ENCODE results near the gene CSGALNACT2. TPM values are rescaled to one million over a fixed set of nuclear protein-coding genes. Genes with fewer than 3 reads are reported as not detected.

The CSGALNACT2 gene
- total RNA-seq, 4 donors from 2014 or later = 29.1 to 43.3 (median 34.7) TPM

DNA sequence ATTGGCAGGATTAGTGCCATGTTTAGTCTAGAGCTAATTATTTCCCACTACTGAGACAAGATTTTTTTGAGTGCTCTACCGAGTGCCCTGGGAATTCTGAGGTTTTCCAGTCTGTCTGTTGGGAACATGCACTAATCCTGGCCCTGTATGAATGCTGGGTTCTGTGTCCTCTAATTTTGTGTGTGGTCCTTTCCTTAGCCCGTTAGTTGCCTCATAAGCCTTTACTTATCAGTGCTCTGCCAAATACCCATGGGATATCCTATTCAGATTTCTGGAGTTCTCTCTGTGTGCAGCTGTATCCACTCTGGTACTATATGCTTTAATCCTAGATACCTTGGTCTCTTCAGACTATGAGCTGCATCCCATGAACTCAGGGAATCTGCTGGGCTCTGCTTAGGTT lies 13.1 kb downstream of the CSGALNACT2 start:
- TF ChIP-seq EP300 (IDR thresholded peaks at IDR 0.05) (no peak), POLR2A (IDR thresholded peaks at IDR 0.05) (no peak), CTCF (IDR thresholded peaks at IDR 0.05) (no peak)
- H3K27me3 ChIP-seq = no peaks in the 10 kb centered on the region
- peaks cover 0 to 15% (median 0%) of the 10 kb centered on the region in 4 donors for H3K9me3 ChIP-seq
- peaks cover 0 to 29% (median 8%) of the 10 kb centered on the region in 4 donors for H3K4me1 ChIP-seq
- WGBS, 2 donors = 45 to 48% methylated on average over 2 of the region's 2 CpGs
- no peak for DNase-seq (ENCODE audit: low spot score in 2 of 2)
- H3K4me3 ChIP-seq = no peak overlapping the region
- H3K36me3 ChIP-seq = peaks cover 0 to 5% (median 0%) of the 10 kb centered on the region in 3 donors
- H3K27ac ChIP-seq = no peak overlapping the region

GRCh38 chr10:43153901-43154300 lies 15.7 kb downstream of the CSGALNACT2 start:
- peaks cover 0 to 29% (median 10%) of the 10 kb centered on the region in 4 donors for H3K4me1 ChIP-seq
- 73 to 76% methylated on average over 2 of the region's 2 CpGs for WGBS, 2 donors
- H3K4me3 ChIP-seq = no peak overlapping the region
- no peak for DNase-seq (ENCODE audit: low spot score in 2 of 2)
- H3K27ac ChIP-seq = no peak overlapping the region
- H3K36me3 ChIP-seq = peaks cover 0 to 2% (median 0%) of the 10 kb centered on the region in 3 donors
- H3K9me3 ChIP-seq = peaks cover 0 to 5% (median 0%) of the 10 kb centered on the region in 4 donors
- H3K27me3 ChIP-seq = no peaks in the 10 kb centered on the region
- TF ChIP-seq CTCF (IDR thresholded peaks at IDR 0.05) (no peak), POLR2A (IDR thresholded peaks at IDR 0.05) (no peak), EP300 (IDR thresholded peaks at IDR 0.05) (no peak)

GRCh38 chr10:43155221-43155620 lies 17.0 kb downstream of the CSGALNACT2 start:
- Histone ChIP-seq H3K27ac (no peak overlapping the region), H3K4me1 (peaks cover 0 to 36% (median 16%) of the 10 kb centered on the region in 4 donors), H3K4me3 (no peak overlapping the region), H3K36me3 (no peaks in the 10 kb centered on the region), H3K27me3 (no peaks in the 10 kb centered on the region), H3K9me3 (no peaks in the 10 kb centered on the region)
- WGBS, 2 donors = 92 to 98% methylated on average over 2 of the region's 2 CpGs
- TF ChIP-seq EP300 (IDR thresholded peaks at IDR 0.05) = no peak
- TF ChIP-seq POLR2A (IDR thresholded peaks at IDR 0.05) = no peak
- TF ChIP-seq CTCF (IDR thresholded peaks at IDR 0.05) = no peak
- DNase-seq (ENCODE audit: low spot score in 2 of 2) = no peak

DNA sequence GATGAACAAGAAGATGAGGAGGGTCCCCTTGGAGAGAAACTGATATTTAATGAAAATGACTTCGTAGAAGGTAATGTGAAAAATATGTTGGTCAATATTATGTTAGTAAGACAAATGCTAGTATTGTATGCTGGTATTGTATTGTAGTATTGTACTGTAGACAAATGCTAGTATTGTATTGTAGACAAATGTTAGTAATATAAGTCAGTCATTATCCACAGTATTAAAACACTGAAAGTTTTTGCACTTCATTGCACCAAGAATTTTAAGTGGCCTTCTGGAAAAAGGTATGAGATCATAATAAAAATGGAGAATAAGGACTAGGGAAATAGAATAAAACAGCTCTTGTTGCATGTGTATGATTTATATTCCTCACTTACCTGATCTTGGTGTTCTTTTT lies 17.5 kb downstream of the CSGALNACT2 start:
- 49 to 53% methylated on average over 1 of the region's 1 CpG for WGBS, 2 donors
- TF ChIP-seq EP300 (IDR thresholded peaks at IDR 0.05) (no peak), CTCF (IDR thresholded peaks at IDR 0.05) (no peak), POLR2A (IDR thresholded peaks at IDR 0.05) (no peak)
- no peaks in the 10 kb centered on the region for H3K9me3 ChIP-seq
- H3K27ac ChIP-seq = no peak overlapping the region
- peaks cover 0 to 41% (median 18%) of the 10 kb centered on the region in 4 donors for H3K4me1 ChIP-seq
- H3K4me3 ChIP-seq = no peak overlapping the region
- no peak for DNase-seq (ENCODE audit: low spot score in 2 of 2)
- H3K36me3 ChIP-seq = no peaks in the 10 kb centered on the region
- no peaks in the 10 kb centered on the region for H3K27me3 ChIP-seq

GRCh38 chr10:43156590-43157341 lies 18.5 kb downstream of the CSGALNACT2 start:
- no peak for TF ChIP-seq CTCF (IDR thresholded peaks at IDR 0.05)
- TF ChIP-seq EP300 (IDR thresholded peaks at IDR 0.05) = no peak
- no peak for TF ChIP-seq POLR2A (IDR thresholded peaks at IDR 0.05)
- Histone ChIP-seq H3K4me3 (no peak overlapping the region), H3K27ac (no peak overlapping the region), H3K4me1 (peaks cover 0 to 34% (median 19%) of the 10 kb centered on the region in 4 donors), H3K27me3 (no peaks in the 10 kb centered on the region), H3K36me3 (peaks cover 0 to 6% (median 0%) of the 10 kb centered on the region in 3 donors), H3K9me3 (no peaks in the 10 kb centered on the region)
- WGBS, 2 donors = 79 to 92% methylated on average over 9 of the region's 9 CpGs
- DNase-seq (ENCODE audit: low spot score in 2 of 2) = no peak
